Loucy (cell line): ENCODE measurements around the gene SMAD3.

Experiments
- H2AFZ ChIP-seq: fragments of 200-600 bp; sonication (generic); 2 replicates; pipeline ENCODE4 v1.6.0; 2016; ENCODE audit warnings: antibody characterized with exemption, mild to moderate bottlenecking, low read length, moderate library complexity
- H3F3A ChIP-seq: fragments of 200-600 bp; 2 replicates; pipeline ENCODE4 v1.6.0; 2016; ENCODE audit warnings: antibody characterized with exemption, low read depth, mild to moderate bottlenecking
- H3K27me3 ChIP-seq: fragments of 200-600 bp; sonication (generic); 2 replicates; pipeline ENCODE4 v1.6.1; 2014; ENCODE audit warnings: low read length, mild to moderate bottlenecking; ENCODE audit not compliant: insufficient read depth, poor library complexity, severe bottlenecking
- H3K36me3 ChIP-seq: fragments of 200-600 bp; sonication (generic); 2 replicates; pipeline ENCODE4 v1.6.1; 2016; ENCODE audit warnings: low read length; ENCODE audit not compliant: insufficient read depth
- H3K4me1 ChIP-seq: fragments of 200-600 bp; sonication (generic); 2 replicates; pipeline ENCODE4 v1.5.1; 2014; ENCODE audit warnings: low read length, mild to moderate bottlenecking; ENCODE audit not compliant: insufficient read depth, poor library complexity, severe bottlenecking
- H3K4me2 ChIP-seq: fragments of 200-600 bp; sonication (generic); 2 replicates; pipeline ENCODE4 v1.6.0; 2014; ENCODE audit warnings: antibody characterized with exemption, low read length, low read depth, mild to moderate bottlenecking; ENCODE audit not compliant: poor library complexity, severe bottlenecking
- H3K4me3 ChIP-seq: fragments of 200-600 bp; sonication (generic); 2 replicates; pipeline ENCODE4 v1.5.1; 2014; ENCODE audit warnings: low read length, mild to moderate bottlenecking, mixed read lengths; ENCODE audit not compliant: poor library complexity, severe bottlenecking
- H3K79me2 ChIP-seq: fragments of 200-600 bp; sonication (generic); 2 replicates; pipeline ENCODE4 v1.6.1; 2014; ENCODE audit warnings: low read length; ENCODE audit not compliant: insufficient read depth
- H3K9ac ChIP-seq: fragments of 200-600 bp; sonication (generic); 2 replicates; pipeline ENCODE4 v1.6.0; 2014; ENCODE audit warnings: mild to moderate bottlenecking, low read depth, low read length, moderate library complexity; ENCODE audit not compliant: poor library complexity, severe bottlenecking
- H3K9me2 ChIP-seq: fragments of 200-600 bp; sonication (generic); replicated peaks from 2 replicates; pipeline ENCODE4 v1.6.1; 2016; ENCODE audit warnings: low read depth, low read length, mixed read lengths
- H3K9me3 ChIP-seq: fragments of 200-600 bp; sonication (generic); 2 replicates; pipeline ENCODE4 v1.6.1; 2014; ENCODE audit warnings: mild to moderate bottlenecking, antibody characterized with exemption, low read length, low read depth; ENCODE audit not compliant: insufficient read depth
- H4K20me1 ChIP-seq: fragments of 200-600 bp; sonication (generic); 2 replicates; pipeline ENCODE4 v1.6.0; 2014; ENCODE audit warnings: antibody characterized with exemption, low read length, mild to moderate bottlenecking; ENCODE audit not compliant: insufficient read depth, poor library complexity, severe bottlenecking
- CTCF ChIP-seq: fragments of 200-600 bp; sonication (generic); conservative IDR thresholded peaks from 2 replicates; pipeline ENCODE4 v1.5.1; 2014; ENCODE audit warnings: mild to moderate bottlenecking, antibody characterized with exemption, low read length
- EZH2phosphoT487 ChIP-seq: fragments of 200-600 bp; IDR thresholded peaks from 2 replicates; pipeline ENCODE4 v1.6.1; 2018; ENCODE audit warnings: antibody characterized with exemption, mild to moderate bottlenecking, moderate library complexity, borderline replicate concordance

The SMAD3 gene

DNA sequence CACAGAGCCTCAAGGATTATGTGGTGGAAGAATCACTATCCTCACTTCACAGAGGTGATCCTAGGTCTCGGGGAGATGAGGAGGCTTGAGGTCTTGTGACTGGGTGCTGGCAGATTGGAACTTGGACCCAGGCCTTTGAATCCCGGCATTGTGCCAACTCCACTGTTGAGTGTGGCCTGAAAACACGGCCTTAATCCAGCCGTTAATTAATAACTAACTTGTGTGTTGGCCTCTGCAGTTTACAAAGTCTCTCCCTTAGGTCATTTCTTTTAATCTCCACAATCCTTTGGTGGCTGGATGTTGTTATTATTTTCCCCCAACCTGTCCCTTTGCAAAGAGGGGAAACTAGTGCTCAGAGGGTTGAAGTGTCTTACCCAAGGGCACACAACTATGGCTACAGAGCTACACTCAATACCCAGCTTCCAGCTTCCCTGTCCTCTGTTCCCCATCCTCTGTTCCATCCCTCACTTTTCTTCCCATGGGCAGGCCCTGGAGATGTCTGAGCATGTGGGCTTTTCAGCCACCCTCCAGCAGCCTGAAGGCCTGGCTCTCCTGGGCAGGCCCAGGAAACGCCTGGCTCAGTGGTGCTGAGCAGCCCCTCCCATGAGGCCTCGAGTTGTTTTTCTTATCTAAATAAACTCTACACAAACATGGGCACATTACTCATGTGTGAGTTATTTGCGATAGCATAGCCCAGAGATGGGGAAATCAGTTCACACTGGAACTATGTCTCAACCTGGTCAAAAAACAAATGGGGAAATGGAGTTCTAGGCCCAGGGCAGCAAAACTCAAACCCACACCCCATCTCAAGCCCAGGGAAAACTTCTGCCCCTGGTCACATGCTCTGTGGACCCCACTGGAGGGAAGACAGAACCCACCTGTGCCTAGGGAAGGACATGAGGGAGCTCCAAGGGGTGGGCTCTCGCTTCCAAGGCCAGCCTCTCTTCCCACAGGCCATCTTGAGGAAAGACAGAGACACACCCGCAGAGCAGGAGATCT lies 16.8 kb upstream of the SMAD3 start:
- Histone ChIP-seq H3K4me1 (peaks cover 24% of the 10 kb centered on the region), H3K79me2 (no peaks in the 10 kb centered on the region), H3K9ac (no peak overlapping the region), H2AFZ (0 out of 2 replicates have a peak overlapping the region, but pooled peaks have one; percentile 8), H3K36me3 (no peaks in the 10 kb centered on the region), H3K4me3 (no peak overlapping the region), H3K9me3 (no peaks in the 10 kb centered on the region), H3K4me2 (no peak overlapping the region), H3K9me2 (no peaks in the 10 kb centered on the region), H4K20me1 (no peaks in the 10 kb centered on the region), H3K27me3 (no peaks in the 10 kb centered on the region), H3F3A (no peaks in the 10 kb centered on the region)
- TF ChIP-seq EZH2phosphoT487 (no peak), CTCF (no peak)

DNA sequence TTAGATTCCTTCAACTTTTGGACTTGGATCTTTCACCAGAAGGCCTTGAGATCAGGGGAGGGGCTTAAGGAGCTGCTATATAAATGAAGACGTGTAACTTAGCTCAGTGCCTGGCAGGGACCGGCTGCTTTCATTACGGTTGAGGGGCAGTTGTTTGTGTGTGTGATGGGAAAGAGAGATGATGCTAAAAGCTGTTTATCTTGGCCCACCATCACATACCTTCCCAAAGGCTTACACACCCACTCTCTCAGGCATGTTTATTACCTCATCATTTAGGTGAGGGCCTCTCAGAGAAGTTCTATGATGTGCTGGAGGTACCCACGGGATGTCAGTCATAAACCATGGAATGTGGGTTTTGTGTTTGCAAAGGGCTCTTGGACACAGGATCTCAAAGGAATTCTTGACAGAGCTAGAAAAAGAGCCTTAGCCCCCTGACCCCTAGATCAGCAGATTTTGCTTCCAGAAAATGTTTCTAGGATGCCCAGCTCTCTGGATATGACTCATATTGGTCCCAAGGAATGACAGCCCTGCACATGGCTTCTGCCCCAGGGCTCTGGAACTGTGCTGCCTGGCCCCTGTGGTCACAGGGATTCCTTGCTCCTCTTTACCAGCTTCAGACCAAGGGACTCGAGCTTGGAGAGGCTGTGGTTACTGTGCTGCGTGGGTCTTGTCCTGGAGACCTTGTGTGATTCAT lies 15.9 kb upstream of the SMAD3 start:
- H3K4me3 ChIP-seq = no peak overlapping the region
- peaks cover 24% of the 10 kb centered on the region for H3K4me1 ChIP-seq
- TF ChIP-seq EZH2phosphoT487 (no peak), CTCF (no peak)
- no peak overlapping the region for H3K4me2 ChIP-seq
- H3K9ac ChIP-seq = no peak overlapping the region
- H3K9me3 ChIP-seq = no peaks in the 10 kb centered on the region
- H3K36me3 ChIP-seq = no peaks in the 10 kb centered on the region
- H3K79me2 ChIP-seq = no peaks in the 10 kb centered on the region
- H2AFZ ChIP-seq = 0 out of 2 replicates have a peak overlapping the region, but pooled peaks have one; percentile 8
- no peaks in the 10 kb centered on the region for H4K20me1 ChIP-seq
- no peaks in the 10 kb centered on the region for H3F3A ChIP-seq
- H3K9me2 ChIP-seq = no peaks in the 10 kb centered on the region
- H3K27me3 ChIP-seq = no peaks in the 10 kb centered on the region

DNA sequence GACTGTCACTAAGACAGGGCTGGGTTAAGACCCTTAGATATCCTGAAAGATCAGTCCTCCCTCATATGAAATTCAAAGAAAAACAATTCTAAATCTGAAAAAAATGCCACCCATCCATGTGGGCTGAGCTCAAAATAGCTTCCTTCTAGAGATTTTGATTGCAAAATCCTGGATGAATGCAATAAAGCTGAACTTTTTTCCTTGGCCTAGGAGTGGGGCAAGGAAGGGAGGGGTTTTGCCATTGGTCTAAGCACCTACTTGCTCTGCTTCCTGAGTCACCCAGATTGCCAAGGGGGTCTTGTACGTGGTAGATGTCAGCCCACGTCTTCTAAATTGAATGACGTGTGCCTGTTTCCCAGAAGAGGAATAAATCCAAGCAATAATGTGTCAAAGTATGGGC lies 15.3 kb upstream of the SMAD3 start:
- TF ChIP-seq EZH2phosphoT487 = no peak
- no peak overlapping the region for H3K9ac ChIP-seq
- no peak overlapping the region for H3K4me3 ChIP-seq
- H3K27me3 ChIP-seq = no peaks in the 10 kb centered on the region
- no peaks in the 10 kb centered on the region for H3K36me3 ChIP-seq
- no peak overlapping the region for H2AFZ ChIP-seq
- H3K79me2 ChIP-seq = no peaks in the 10 kb centered on the region
- H3K9me2 ChIP-seq = no peaks in the 10 kb centered on the region
- peaks cover 24% of the 10 kb centered on the region for H3K4me1 ChIP-seq
- H3K4me2 ChIP-seq = no peak overlapping the region
- H3K9me3 ChIP-seq = no peaks in the 10 kb centered on the region
- H3F3A ChIP-seq = no peaks in the 10 kb centered on the region
- no peaks in the 10 kb centered on the region for H4K20me1 ChIP-seq
